ENCODE data around the gene IL1RAPL2. TPM values are rescaled to one million over a fixed set of nuclear protein-coding genes. Genes with fewer than 3 reads are reported as not detected.

Gene IL1RAPL2
- total RNA-seq, 1 donor from 2014 or later, result not detected

DNA sequence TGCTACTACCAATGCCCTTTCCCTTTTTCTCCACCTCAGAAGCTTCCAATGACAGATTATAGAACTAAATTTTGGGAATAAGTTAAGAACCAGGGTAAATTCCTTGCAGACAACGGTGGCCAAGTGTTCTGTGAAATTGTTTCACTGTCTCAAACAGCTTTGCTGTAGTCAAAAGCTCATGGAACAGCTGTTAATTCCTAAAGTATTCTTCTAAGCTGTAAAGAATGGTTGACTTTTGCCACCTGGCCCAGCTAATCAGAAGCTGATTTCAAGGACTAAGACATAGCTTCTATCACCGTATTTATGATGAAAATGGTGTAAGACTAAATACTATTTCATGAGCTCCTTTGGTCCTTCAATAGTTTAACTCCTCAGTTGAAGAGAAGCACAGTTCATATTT is 297.5 kb downstream of the IL1RAPL2 start:
- no peak overlapping the region for H3K27ac Mint-ChIP-seq

DNA sequence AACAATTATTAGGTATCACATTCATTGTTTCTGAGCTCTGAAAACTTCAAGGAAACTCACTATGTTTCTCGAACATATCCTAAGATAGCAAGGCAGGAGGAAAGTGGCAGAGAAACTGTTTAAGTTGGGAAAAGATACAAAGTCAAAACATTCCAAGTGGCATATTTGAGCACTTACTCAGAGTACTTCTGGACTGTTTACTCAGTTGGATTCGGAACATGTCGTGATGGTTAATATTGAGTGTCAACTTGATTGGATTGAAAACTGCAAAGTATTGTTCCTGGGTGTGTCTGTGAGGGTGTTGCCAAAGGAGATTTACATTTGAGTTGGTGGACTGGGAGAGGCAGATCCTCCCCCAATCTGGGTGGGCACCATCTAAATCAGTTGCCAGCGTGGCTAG is 298.3 kb downstream of the IL1RAPL2 start:
- no peaks in the 10 kb centered on the region for H3K9me3 ChIP-seq (ENCODE audit: low read depth)
- no peak overlapping the region for H2AFZ ChIP-seq (replicated peaks)
- Mint-ChIP-seq H3K4me1 (peaks cover 7% of the 10 kb centered on the region), H3K4me3 (no peak overlapping the region), H3K9me3 (no peaks in the 10 kb centered on the region), H3K27me3 (ENCODE audit: insufficient read depth, low read depth) (no peaks in the 10 kb centered on the region), H3K27ac (no peak overlapping the region), H3K36me3 (no peaks in the 10 kb centered on the region)
- H4K20me1 ChIP-seq (ENCODE audit: low read depth), result no peaks in the 10 kb centered on the region
- H3K4me1 ChIP-seq, result no peaks in the 10 kb centered on the region
- no peak overlapping the region for H3K27ac ChIP-seq
- H3K27me3 ChIP-seq, result no peaks in the 10 kb centered on the region
- TF ChIP-seq, protein P1, sequence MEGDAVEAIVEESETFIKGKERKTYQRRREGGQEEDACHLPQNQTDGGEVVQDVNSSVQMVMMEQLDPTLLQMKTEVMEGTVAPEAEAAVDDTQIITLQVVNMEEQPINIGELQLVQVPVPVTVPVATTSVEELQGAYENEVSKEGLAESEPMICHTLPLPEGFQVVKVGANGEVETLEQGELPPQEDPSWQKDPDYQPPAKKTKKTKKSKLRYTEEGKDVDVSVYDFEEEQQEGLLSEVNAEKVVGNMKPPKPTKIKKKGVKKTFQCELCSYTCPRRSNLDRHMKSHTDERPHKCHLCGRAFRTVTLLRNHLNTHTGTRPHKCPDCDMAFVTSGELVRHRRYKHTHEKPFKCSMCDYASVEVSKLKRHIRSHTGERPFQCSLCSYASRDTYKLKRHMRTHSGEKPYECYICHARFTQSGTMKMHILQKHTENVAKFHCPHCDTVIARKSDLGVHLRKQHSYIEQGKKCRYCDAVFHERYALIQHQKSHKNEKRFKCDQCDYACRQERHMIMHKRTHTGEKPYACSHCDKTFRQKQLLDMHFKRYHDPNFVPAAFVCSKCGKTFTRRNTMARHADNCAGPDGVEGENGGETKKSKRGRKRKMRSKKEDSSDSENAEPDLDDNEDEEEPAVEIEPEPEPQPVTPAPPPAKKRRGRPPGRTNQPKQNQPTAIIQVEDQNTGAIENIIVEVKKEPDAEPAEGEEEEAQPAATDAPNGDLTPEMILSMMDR (IDR thresholded peaks at IDR 0.05), result no peak
- TF ChIP-seq EZH2phosphoT487 (IDR thresholded peaks at IDR 0.05), result no peak
- TF ChIP-seq EZH2 (IDR thresholded peaks at IDR 0.05), result no peak
- H3K4me3 ChIP-seq, result no peak overlapping the region
- no peak overlapping the region for H3K4me2 ChIP-seq
- H3K9ac ChIP-seq, result no peak overlapping the region
- H3K36me3 ChIP-seq, result no peaks in the 10 kb centered on the region
- H3F3A ChIP-seq (ENCODE audit: low read depth), result no peaks in the 10 kb centered on the region
- no peak for DNase-seq (ENCODE audit: low spot score)
- H3K79me2 ChIP-seq (ENCODE audit: low read depth), result no peaks in the 10 kb centered on the region

More for the DNA sequence above, 297.5 kb downstream of the IL1RAPL2 start:
- H3K4me3 Mint-ChIP-seq, result no peak overlapping the region
- no peak overlapping the region for H3K27ac ChIP-seq
- H3K36me3 ChIP-seq, result no peaks in the 10 kb centered on the region
- no peak overlapping the region for H2AFZ ChIP-seq (replicated peaks)
- no peaks in the 10 kb centered on the region for H3K79me2 ChIP-seq (ENCODE audit: low read depth)
- peaks cover 7% of the 10 kb centered on the region for H3K4me1 Mint-ChIP-seq
- no peaks in the 10 kb centered on the region for H3K4me1 ChIP-seq
- H4K20me1 ChIP-seq (ENCODE audit: low read depth), result no peaks in the 10 kb centered on the region
- DNase-seq (ENCODE audit: low spot score), result no peak
- no peak overlapping the region for H3K4me2 ChIP-seq
- H3K27me3 Mint-ChIP-seq (ENCODE audit: insufficient read depth, low read depth), result no peaks in the 10 kb centered on the region
- H3K36me3 Mint-ChIP-seq, result no peaks in the 10 kb centered on the region
- no peaks in the 10 kb centered on the region for H3F3A ChIP-seq (ENCODE audit: low read depth)
- H3K9me3 Mint-ChIP-seq, result no peaks in the 10 kb centered on the region
- H3K27me3 ChIP-seq, result no peaks in the 10 kb centered on the region
- no peak overlapping the region for H3K4me3 ChIP-seq
- H3K9ac ChIP-seq, result no peak overlapping the region
- H3K9me3 ChIP-seq (ENCODE audit: low read depth), result no peaks in the 10 kb centered on the region
- TF ChIP-seq EZH2phosphoT487 (IDR thresholded peaks at IDR 0.05) (no peak), EZH2 (IDR thresholded peaks at IDR 0.05) (no peak)
- TF ChIP-seq, protein P1 (IDR thresholded peaks at IDR 0.05), result no peak

DNA sequence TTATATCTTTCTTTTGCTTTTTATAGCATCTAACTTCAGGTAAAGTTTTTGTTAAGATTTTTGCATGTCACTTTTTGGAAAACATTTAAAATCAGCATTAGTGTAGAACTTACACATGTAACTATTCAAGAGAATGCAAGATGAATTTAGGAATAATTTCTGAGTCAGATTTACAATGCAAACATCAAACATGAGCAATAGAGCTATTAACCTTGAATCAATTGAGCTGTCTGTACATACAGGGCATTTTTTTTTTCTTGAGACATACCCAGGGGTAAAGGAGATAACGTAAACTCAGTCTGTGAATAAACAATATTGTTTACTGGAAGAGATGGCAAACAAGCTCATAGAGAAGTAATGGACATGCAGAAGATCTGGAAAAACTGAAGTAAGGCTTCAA is 311.5 kb downstream of the IL1RAPL2 start:
- no peak overlapping the region for H3K27ac ChIP-seq
- no peak overlapping the region for H2AFZ ChIP-seq (replicated peaks)
- Mint-ChIP-seq H3K27me3 (ENCODE audit: insufficient read depth, low read depth) (no peaks in the 10 kb centered on the region), H3K9me3 (no peaks in the 10 kb centered on the region), H3K4me1 (no peaks in the 10 kb centered on the region), H3K27ac (no peak overlapping the region), H3K4me3 (no peak overlapping the region), H3K36me3 (no peaks in the 10 kb centered on the region)
- no peaks in the 10 kb centered on the region for H4K20me1 ChIP-seq (ENCODE audit: low read depth)
- no peak overlapping the region for H3K9ac ChIP-seq
- TF ChIP-seq EZH2 (IDR thresholded peaks at IDR 0.05) (no peak), EZH2phosphoT487 (IDR thresholded peaks at IDR 0.05) (no peak)
- TF ChIP-seq, protein P1 (IDR thresholded peaks at IDR 0.05), result no peak
- H3F3A ChIP-seq (ENCODE audit: low read depth), result no peaks in the 10 kb centered on the region
- H3K4me1 ChIP-seq, result no peaks in the 10 kb centered on the region
- no peak overlapping the region for H3K4me3 ChIP-seq
- no peak overlapping the region for H3K4me2 ChIP-seq
- no peak for DNase-seq (ENCODE audit: low spot score)
- no peaks in the 10 kb centered on the region for H3K36me3 ChIP-seq
- no peaks in the 10 kb centered on the region for H3K9me3 ChIP-seq (ENCODE audit: low read depth)
- H3K27me3 ChIP-seq, result no peaks in the 10 kb centered on the region
- H3K79me2 ChIP-seq (ENCODE audit: low read depth), result no peaks in the 10 kb centered on the region

Data from neural progenitor cell (in vitro differentiated cells).